Thymus (tissue), 11 donors: Measurements from ENCODE around the gene DHRSX. TPM values are rescaled to one million over a fixed set of nuclear protein-coding genes. Genes with fewer than 3 reads are reported as not detected.
"Not testable (repeated sequence)": the region's sequence is repeated elsewhere in the genome, so short reads cannot be mapped to it uniquely, and the experiment has no call there.

ENCODE experiments used
- DNase-seq, 9 donors: peaks; one replicate each; pipeline ENCODE4 v3.0.0-alpha.2; 2013; ENCODE audit warnings: low spot score in 9 of 9, low read depth in 6 of 9, missing footprints in 1 of 9
- H3K27ac ChIP-seq, 2 donors: one replicate each; pipeline ENCODE4 v1.5.1; 2013; ENCODE audit warnings: control low read depth in 1 of 2, low read depth in 1 of 2, low read length in 1 of 2, mild to moderate bottlenecking in 1 of 2, moderate library complexity in 1 of 2
- H3K27me3 ChIP-seq, 2 donors: one replicate each; pipeline ENCODE4 v1.5.1; 2013; ENCODE audit warnings: low read length in 1 of 2; ENCODE audit not compliant: control insufficient read depth in 2 of 2, insufficient read depth in 1 of 2
- H3K36me3 ChIP-seq, 2 donors: one replicate each; pipeline ENCODE4 v1.5.1; 2013; ENCODE audit warnings: low read length in 1 of 2, mild to moderate bottlenecking in 1 of 2, moderate library complexity in 1 of 2; ENCODE audit not compliant: control insufficient read depth in 2 of 2, insufficient read depth in 2 of 2
- H3K4me1 ChIP-seq, 2 donors: one replicate each; pipeline ENCODE4 v1.5.1; 2013; ENCODE audit warnings: low read length in 2 of 2; ENCODE audit not compliant: control insufficient read depth in 2 of 2, insufficient read depth in 2 of 2
- H3K4me3 ChIP-seq, 2 donors: one replicate each; pipeline ENCODE4 v1.5.1; 2013; ENCODE audit warnings: low read length in 2 of 2, control low read depth in 1 of 2, mild to moderate bottlenecking in 1 of 2
- H3K9me3 ChIP-seq, 2 donors: one replicate each; pipeline ENCODE4 v1.5.1; 2013; ENCODE audit warnings: low read length in 1 of 2, mild to moderate bottlenecking in 1 of 2; ENCODE audit not compliant: control insufficient read depth in 2 of 2, insufficient read depth in 1 of 2
- WGBS: extraction: QIAGEN DNeasy Blood & Tissue Kit; methylation state at CpG from one replicate; pipeline ENCODE4 v1.1.7; 2013; 5-methylcytosine and 5-hydroxymethylcytosine counted together
- polyA plus RNA-seq: library from polyadenylated mRNA; stranded (reverse); fragments of 200-250 nt; gene quantifications from one replicate; pipeline ENCODE4 v1.2.3, GENCODE V29; 2013
- total RNA-seq: library from RNA; stranded (reverse); fragments of 120-200 nt; gene quantifications from one replicate; pipeline ENCODE4 v1.2.4, GENCODE V29; 2013
- donor health status: healthy.

Gene DHRSX
- total and polyA plus RNA-seq, 2 donors: 11.2 to 12.2 TPM

DNA sequence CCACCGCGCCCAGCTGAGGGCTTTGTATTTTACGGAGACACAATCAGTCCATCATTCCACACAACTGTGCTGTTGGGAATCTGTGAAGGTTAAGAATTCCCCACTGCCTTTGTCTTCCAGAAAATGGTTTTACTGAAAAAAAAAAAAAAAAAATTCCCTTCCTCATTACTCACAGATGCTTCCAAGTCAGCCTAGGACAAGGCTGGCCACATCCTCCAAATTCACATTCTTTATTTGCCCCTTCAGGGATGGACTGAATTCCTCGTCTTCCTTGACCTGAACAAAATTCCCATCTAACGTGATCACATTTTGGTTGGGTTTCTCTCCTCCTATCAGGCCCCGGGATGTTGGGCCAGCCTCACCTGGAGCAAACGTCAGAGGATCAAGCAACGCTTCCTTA is 130.3 kb downstream of the DHRSX start:
- Histone ChIP-seq H3K27ac (no peak overlapping the region), H3K4me3 (no peak overlapping the region), H3K36me3 (no peaks in the 10 kb centered on the region), H3K9me3 (peaks cover 0 to 3% of the 10 kb centered on the region in 2 donors), H3K4me1 (peaks cover 0 to 8% of the 10 kb centered on the region in 2 donors), H3K27me3 (no peaks in the 10 kb centered on the region)
- WGBS: 98% methylated on average over 8 of the region's 8 CpGs
- DNase-seq: no peak

DNA sequence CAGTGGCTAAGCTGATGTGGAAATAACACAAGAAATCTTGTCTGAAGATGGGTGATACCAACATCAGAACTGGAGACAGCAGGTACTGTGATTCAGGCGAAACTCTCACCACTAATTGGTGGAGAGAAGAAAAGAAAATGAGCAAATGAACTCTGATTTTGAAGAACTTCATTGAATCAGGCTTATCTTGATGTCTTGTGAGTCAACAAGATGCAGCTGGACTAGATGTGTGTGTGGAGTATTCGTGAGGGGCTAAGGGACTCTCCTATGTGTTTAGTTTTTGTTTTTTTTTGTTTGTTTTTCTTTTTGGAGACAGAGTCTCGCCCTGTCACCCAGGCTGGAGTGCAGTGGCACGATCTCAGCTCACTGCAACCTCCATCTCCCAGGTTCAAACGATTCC is 131.6 kb downstream of the DHRSX start:
- no peaks in the 10 kb centered on the region for H3K36me3 ChIP-seq
- 96% methylated on average over 5 of the region's 5 CpGs for WGBS
- DNase-seq: no peak

DNA sequence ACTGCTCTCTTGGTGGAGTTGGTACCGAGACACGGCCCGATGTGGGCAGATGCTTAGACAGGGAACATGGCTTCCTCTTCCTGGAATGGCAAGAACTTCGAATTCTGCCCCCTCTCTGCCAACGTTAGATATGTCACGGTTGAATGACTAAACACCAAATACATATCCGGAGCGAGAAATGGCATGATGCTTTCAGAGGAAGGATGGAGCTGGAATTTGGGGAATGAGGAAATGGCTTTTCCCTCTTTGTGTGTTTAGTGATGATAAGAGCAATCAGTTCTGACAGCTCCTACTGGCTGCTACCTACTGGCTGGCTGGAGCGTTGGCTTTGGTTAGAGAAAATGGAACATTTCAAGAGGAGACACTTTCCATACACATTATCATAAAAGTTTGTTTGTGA is 140.0 kb downstream of the DHRSX start:
- no peak for DNase-seq
- Histone ChIP-seq H3K27me3 (no peaks in the 10 kb centered on the region), H3K4me1 (no peaks in the 10 kb centered on the region), H3K27ac (no peak overlapping the region), H3K9me3 (peaks cover 0 to 6% of the 10 kb centered on the region in 2 donors), H3K36me3 (no peaks in the 10 kb centered on the region), H3K4me3 (no peak overlapping the region)
- 95% methylated on average over 9 of the region's 9 CpGs for WGBS

More for the DNA sequence above, 131.6 kb downstream of the DHRSX start:
- Histone ChIP-seq H3K9me3 (peaks cover 0 to 3% of the 10 kb centered on the region in 2 donors), H3K27me3 (no peaks in the 10 kb centered on the region), H3K4me1 (peaks cover 0 to 8% of the 10 kb centered on the region in 2 donors), H3K4me3 (no peak overlapping the region), H3K27ac (no peak overlapping the region)

DNA sequence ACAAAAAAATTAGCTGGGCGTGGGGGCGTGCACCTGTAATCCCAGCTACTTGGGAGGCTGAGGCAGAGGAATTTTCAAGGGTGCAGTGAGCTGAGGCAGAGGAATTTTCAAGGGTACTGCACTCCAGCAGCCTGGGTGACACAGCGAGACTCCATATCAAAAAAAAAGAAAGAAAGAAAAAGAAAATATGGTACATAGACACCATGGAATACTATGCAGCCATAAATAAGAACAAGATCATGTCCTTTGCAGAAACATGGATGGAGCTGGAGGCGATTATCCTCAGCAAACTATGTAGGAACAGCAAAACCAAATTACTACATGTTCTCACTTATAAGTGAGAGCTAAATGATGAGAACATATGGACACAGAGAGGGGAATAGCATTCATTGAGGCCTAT is 141.3 kb downstream of the DHRSX start:
- H3K27me3 ChIP-seq, DNase-seq, H3K4me3 ChIP-seq, H3K27ac ChIP-seq, H3K4me1 ChIP-seq, H3K9me3 ChIP-seq, H3K36me3 ChIP-seq: not testable (repeated sequence)
- WGBS: over 99% methylated on average over 4 of the region's 4 CpGs

DNA sequence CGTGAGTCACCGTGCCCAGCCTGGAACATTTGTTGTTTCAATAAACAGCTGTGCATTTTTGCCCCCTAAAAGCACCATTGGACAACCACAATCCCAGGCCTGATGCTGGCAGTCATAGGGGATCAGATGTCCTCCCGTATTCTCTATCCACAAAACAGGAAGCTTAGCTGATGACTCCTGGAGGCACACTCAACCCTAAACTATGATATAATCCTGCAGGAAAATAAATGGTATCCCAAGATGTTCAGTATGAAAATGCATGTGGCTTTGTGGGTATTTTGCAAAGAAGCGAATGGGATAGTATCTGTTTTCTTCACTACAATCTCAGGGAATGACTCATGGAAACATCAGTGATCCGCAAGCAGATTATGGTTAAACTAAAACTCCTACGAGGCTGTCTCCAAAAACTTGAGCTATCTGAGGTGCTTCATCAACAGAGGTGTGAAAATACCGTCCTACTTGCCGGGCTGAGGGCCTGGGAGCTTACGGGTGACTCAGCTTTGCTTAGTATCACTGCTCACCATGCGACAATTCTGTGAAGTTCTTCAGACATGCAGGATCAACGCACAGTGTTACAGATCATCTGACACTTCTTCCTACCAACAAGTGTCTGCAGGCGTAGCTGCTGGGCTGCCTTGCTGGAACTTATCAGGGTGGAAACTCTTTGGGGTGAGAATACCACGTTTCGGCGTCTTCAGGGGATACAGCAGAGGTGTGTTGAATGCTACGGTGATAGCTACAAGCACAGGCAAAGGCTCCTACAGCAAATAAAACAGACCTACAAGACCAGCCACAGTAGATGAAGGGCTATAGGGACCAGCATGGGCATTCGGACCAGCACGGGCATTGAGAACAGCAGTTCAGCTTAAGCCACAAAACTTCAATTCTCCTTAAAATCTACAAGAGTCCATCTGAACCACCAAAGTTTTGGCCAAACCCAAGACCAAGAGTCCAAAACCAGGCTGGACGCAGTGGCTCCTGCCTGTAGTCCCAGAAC is 148.5 kb downstream of the DHRSX start:
- Histone ChIP-seq H3K36me3 (no peaks in the 10 kb centered on the region), H3K27me3 (no peaks in the 10 kb centered on the region), H3K4me1 (no peaks in the 10 kb centered on the region), H3K9me3 (no peaks in the 10 kb centered on the region), H3K27ac (no peak overlapping the region), H3K4me3 (no peak overlapping the region)
- WGBS: 96% methylated on average over 19 of the region's 19 CpGs
- no peak for DNase-seq

DNA sequence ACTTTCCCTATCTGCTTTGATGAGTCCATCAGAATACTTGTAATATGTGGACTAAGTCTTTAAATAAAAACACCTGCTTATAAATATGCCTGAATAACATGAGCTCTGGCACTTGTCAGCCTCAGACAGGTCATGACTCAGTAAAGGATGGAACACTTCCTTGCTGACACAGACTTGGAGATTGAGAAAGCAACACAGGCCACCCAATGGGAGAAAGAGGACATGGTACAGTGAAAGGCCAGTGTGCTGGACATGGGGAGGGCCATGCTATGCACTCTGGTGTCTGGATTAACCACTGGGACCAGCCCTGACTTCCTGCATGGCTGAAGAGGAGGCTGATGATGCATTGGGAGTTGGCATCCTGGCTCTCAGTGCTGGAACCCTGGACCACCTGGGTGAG is 149.5 kb downstream of the DHRSX start:
- Histone ChIP-seq H3K27ac (no peak overlapping the region), H3K4me1 (no peaks in the 10 kb centered on the region), H3K9me3 (no peaks in the 10 kb centered on the region), H3K4me3 (no peak overlapping the region), H3K27me3 (no peaks in the 10 kb centered on the region), H3K36me3 (no peaks in the 10 kb centered on the region)
- DNase-seq: no peak

DNA sequence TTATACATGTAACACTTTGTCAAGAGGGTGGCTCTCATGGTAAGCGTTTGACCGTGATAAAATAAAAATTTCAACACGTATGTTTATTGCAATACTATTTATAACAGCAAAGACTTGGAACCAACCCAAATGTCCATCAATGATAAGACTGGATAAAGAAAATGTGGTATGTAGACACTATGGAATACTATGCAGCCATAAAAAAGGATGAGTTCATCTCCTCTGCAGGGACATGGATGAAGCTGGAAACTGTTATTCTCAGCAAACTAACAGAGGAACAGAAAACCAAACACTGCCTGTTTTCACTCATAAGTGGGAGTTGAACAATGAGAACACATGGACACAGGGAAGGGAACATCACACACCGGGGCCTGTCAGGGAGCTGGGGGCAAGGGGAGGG is 150.1 kb downstream of the DHRSX start:
- H3K4me3 ChIP-seq, H3K36me3 ChIP-seq, H3K27ac ChIP-seq, H3K27me3 ChIP-seq, DNase-seq, H3K9me3 ChIP-seq, H3K4me1 ChIP-seq: not testable (repeated sequence)
- 99% methylated on average over 4 of the region's 4 CpGs for WGBS

DNA sequence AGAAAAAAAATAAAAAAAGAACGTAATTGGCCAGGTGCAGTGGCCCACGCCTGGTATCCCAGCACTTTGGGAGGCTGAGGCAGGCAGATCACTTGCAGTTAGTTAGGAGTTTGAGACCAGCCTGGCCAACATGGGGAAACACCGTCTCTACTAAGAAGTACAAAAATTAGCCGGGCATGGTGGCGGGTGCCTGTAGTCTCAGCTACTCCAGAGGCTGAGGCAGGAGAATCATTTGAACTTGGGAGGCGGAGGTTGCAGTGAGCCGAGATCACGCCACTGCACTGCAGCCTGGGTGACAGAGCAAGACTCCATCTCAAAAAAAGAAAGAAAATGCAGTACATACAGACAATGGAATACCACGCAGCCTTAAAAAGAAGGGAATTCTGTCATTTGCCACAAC is 150.7 kb downstream of the DHRSX start:
- not testable (repeated sequence) for H3K36me3 ChIP-seq, H3K27ac ChIP-seq, H3K27me3 ChIP-seq, DNase-seq, H3K4me3 ChIP-seq, H3K4me1 ChIP-seq, H3K9me3 ChIP-seq
- WGBS: 99% methylated on average over 9 of the region's 9 CpGs

DNA sequence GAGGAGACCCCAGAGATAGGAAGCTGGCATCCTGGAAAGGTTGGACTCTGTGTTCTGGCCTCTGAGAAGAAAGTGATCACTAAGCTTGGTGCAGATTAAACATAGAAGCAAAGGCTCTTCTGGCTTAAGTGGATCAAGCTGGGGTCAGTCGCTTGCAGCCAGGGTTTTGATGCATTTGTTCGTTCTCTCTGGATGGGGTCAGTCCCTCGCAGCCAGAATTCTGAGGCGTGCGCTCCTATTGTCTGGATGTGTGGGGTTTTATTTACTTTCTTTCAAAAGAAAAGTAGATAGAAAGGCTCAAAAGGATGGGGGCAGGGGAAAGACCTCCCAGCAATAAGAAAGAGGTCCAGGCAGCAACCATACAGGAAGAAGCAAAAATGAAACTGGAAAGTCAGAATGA is 152.6 kb downstream of the DHRSX start:
- Histone ChIP-seq H3K9me3 (no peaks in the 10 kb centered on the region), H3K36me3 (no peaks in the 10 kb centered on the region), H3K27ac (no peak overlapping the region), H3K4me1 (no peaks in the 10 kb centered on the region), H3K4me3 (no peak overlapping the region), H3K27me3 (no peaks in the 10 kb centered on the region)
- over 99% methylated on average over 5 of the region's 5 CpGs for WGBS
- no peak for DNase-seq
